D721Med (cell line): ENCODE measurements around the gene SIGMAR1.

Experiments
- DNase-seq: peaks from one replicate; pipeline ENCODE4 v3.0.0; 2011; ENCODE audit warnings: low spot score; ENCODE audit not compliant: insufficient read length
- FAIRE-seq: peaks from 2 replicates; lab custom pipeline; 2011; peaks lifted over from hg19 to GRCh38; lab: Jason Lieb, UNC
- CTCF ChIP-seq: IDR thresholded peaks from 2 replicates; pipeline ENCODE4 v1.5.1; 2012; ENCODE audit warnings: mild to moderate bottlenecking, control low read depth; ENCODE audit not compliant: insufficient read depth; ENCODE audit errors: missing control alignments

The SIGMAR1 gene

DNA sequence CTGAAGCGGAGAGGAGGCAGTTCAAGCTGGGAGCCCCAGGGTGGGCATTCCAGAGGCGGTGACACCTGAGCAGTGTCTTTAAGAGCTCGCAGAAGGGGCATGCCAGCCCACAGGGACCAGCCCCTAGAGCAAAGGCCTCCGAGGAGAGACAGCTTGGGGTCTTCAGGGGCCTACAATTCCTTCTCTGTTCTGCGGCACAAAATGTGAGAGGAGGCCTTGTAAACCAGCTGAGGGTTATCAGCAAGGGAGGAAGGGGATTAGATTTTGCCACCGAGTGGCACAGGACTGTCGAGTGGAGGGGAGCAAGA is 505 bp upstream of the SIGMAR1 start:
- TF ChIP-seq CTCF = no peak
- DNase-seq (no peak), FAIRE-seq (no peak)

GRCh38 chr9:34636791-34637355 is 714 bp downstream of the SIGMAR1 start:
- no peak for DNase-seq
- FAIRE-seq = no peak
- TF ChIP-seq CTCF = no peak

GRCh38 chr9:34635556-34635955 is 2.0 kb downstream of the SIGMAR1 start:
- DNase-seq (no peak), FAIRE-seq (no peak)
- no peak for TF ChIP-seq CTCF

DNA sequence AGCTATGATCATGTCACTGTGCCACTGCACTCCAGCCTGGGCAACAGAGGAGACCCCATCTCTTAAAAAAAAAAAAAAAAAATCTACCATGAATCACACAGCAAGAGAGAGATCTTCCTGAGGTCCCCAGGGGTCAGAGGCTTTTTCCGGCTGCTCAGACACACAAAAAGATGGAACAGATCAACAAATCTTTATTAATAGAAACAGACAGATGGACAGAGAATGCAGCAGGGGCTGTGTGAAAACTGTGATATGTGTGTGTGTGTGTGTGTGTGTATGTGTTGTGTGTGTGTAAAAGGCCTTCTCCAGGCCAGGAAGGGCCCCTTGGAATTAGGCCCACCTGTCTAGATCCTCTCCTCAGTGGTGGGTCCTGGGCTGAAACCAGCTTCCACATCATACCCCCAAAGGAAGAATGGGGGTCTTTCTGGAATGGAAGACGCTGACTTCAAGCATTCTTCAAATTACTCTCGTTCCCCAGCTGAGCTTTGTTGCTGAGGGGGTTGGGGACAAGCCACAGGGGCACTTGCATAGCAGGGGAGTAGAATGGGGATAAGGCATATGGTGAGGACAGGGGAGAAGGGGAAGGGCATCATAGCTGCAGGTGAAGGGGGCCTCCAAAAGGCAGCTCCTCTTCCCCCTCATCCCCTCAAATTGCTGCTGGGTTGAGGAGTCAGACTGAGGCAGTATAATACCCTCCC is 2.9 kb downstream of the SIGMAR1 start:
- no peak for TF ChIP-seq CTCF
- FAIRE-seq = no peak
- DNase-seq = no peak

DNA sequence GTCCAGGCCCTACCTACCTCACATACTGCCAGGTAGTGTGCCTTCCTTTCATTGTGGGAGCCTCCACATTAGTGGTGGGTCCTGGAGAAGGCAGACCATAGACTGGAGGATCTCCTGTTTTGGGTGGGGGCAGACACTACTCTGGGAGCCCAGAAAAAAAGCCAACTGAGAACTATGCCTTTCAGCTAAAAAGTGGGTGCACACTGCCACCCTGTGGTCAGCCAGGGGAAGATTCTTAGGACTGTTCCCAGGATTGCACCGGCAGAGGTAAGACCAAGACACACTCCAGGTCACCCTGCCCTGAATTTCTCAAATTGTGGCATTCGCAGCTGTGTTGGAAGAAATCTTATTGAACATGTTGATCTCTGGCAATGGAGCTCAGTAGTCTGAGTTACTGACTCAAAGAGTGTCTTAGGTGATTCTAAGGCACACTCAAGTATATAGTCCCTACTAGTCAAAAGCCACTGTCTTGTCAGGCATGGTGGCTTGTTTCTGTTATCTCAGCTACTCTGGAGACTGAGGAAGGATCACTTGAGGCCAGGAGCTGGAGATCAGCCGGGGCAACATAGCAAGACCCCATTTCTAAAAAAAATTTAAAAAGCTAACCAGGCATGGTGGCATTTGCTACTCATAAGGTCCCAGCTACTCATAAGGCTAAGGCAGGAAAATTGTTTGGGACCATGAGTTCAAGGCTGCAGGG is 3.6 kb downstream of the SIGMAR1 start:
- DNase-seq = peak; percentile 76
- TF ChIP-seq CTCF = peak; percentile 85
- FAIRE-seq = peak; percentile 51

- TF ChIP-seq CTCF = no peak
- FAIRE-seq (no peak), DNase-seq (no peak)
Observed at GRCh38 chr9:34633166-34633565, 4.4 kb downstream of the SIGMAR1 start.
